ENCODE data around the gene TADA3.
A peak's percentile ranks its signal among the peaks of the same experiment; 100 is the strongest.

Gene TADA3

DNA sequence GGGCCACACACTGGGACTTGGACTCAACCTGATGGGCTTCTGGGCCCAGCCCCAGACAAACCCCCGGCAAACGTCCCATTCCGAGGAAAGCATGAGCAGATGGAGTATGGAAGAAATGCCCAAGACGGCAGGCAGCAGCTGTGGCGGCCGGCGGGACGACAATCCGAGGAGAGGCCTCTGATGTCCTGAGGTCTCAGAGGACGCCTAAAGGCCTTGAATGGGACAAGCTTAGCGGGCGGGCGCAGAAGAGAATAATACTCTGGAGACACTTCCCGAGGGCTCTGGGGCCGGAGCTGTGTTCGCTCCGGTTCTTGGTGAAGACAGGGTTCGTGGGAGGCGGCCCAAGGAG, 43.0 kb downstream of the TADA3 start:
- no peaks in the 10 kb centered on the region; the same call in 1 of the 2 replicates for H4K20me1 ChIP-seq (ENCODE audit: insufficient read depth, low read length)
- H3K36me3 ChIP-seq (ENCODE audit: insufficient read depth, low read length) = peaks cover 54% of the 10 kb centered on the region
- peak overlapping the region; percentile 75 for H3K27ac ChIP-seq (ENCODE audit: low read length)
- H3K27me3 ChIP-seq (ENCODE audit: insufficient read depth, low read length, poor library complexity) = no peaks in the 10 kb centered on the region
- H3K9me3 ChIP-seq (ENCODE audit: insufficient read depth, low read length, severe bottlenecking) = no peaks in the 10 kb centered on the region
- ATAC-seq (ENCODE audit: insufficient read depth, low read depth) = no peak
- peak overlapping the region; percentile 94 for H3K4me2 ChIP-seq (ENCODE audit: insufficient read depth, low read length)
- DNase-seq = no peak
- peaks cover 4% of the 10 kb centered on the region for H3K79me2 ChIP-seq (ENCODE audit: insufficient read depth, low read length)
- H3K9ac ChIP-seq (ENCODE audit: low read depth, low read length) = peak overlapping the region; percentile 60
- H3K4me1 ChIP-seq (ENCODE audit: insufficient read depth, low read length) = peaks cover 26% of the 10 kb centered on the region
- TF ChIP-seq, protein P1, sequence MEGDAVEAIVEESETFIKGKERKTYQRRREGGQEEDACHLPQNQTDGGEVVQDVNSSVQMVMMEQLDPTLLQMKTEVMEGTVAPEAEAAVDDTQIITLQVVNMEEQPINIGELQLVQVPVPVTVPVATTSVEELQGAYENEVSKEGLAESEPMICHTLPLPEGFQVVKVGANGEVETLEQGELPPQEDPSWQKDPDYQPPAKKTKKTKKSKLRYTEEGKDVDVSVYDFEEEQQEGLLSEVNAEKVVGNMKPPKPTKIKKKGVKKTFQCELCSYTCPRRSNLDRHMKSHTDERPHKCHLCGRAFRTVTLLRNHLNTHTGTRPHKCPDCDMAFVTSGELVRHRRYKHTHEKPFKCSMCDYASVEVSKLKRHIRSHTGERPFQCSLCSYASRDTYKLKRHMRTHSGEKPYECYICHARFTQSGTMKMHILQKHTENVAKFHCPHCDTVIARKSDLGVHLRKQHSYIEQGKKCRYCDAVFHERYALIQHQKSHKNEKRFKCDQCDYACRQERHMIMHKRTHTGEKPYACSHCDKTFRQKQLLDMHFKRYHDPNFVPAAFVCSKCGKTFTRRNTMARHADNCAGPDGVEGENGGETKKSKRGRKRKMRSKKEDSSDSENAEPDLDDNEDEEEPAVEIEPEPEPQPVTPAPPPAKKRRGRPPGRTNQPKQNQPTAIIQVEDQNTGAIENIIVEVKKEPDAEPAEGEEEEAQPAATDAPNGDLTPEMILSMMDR (IDR thresholded peaks at IDR 0.05; ENCODE audit: borderline replicate concordance, extremely low read depth, low read length, poor library complexity, severe bottlenecking) = no peak
- no peak for TF ChIP-seq EZH2 (IDR thresholded peaks at IDR 0.05; ENCODE audit: borderline replicate concordance, low read depth, low read length, severe bottlenecking)
- H2AFZ ChIP-seq (ENCODE audit: low read depth, low read length) = peak overlapping the region; percentile 91
- H3K4me3 ChIP-seq (ENCODE audit: low read depth in 1 of 2, low read length in 2 of 2) = peak overlapping the region; percentile 49 to 78; a peak in 3 of 4 replicates

DNA sequence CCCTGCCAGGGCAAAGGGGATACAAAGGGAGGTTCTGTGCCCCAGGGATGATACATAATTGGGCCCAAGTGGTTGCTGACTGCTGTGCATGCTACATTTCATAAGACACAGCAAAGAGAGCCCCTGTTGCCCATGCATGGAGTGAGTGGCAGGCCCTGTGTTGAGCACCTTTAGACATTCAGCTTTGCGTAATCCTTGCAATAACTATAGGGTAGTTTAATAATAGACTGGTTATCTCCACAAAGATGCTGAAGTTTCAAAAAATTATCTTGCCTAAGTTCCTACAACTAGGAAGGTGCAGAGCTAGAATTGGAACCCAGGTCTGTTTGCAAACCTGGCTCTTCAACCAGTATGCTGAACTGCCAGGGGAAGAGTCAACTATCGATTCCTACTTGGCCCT, 44.2 kb downstream of the TADA3 start:
- DNase-seq = no peak
- peaks cover 66% of the 10 kb centered on the region for H3K36me3 ChIP-seq (ENCODE audit: insufficient read depth, low read length)

DNA sequence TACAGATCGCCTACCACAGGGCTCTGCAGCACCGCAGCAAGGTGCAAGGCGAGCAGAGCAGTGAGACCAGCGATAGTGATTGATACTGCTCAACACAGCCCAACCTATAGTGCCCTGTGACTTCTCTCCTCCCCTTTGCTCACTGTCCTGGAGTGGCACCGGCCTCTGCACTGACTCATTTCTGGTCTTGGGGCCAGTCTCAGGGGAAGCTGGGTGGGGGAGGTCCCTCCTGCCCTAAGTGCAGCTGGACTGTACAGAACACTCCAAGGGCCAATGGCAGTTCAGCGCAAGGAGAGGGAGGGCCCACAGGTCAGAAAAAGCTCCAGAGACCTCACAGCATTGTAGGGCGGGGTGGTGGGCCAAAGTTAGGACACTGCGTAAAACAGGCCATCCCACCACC, 45.0 kb downstream of the TADA3 start:
- peaks cover 4% of the 10 kb centered on the region for H3K79me2 ChIP-seq (ENCODE audit: insufficient read depth, low read length)
- no peak overlapping the region for H2AFZ ChIP-seq (ENCODE audit: low read depth, low read length)
- H4K20me1 ChIP-seq (ENCODE audit: insufficient read depth, low read length) = no peaks in the 10 kb centered on the region
- peaks cover 74% of the 10 kb centered on the region for H3K36me3 ChIP-seq (ENCODE audit: insufficient read depth, low read length)
- no peaks in the 10 kb centered on the region for H3K9me3 ChIP-seq (ENCODE audit: insufficient read depth, low read length, severe bottlenecking)
- no peak overlapping the region for H3K27ac ChIP-seq (ENCODE audit: low read length)
- H3K27me3 ChIP-seq (ENCODE audit: insufficient read depth, low read length, poor library complexity) = no peaks in the 10 kb centered on the region
- no peak overlapping the region for H3K9ac ChIP-seq (ENCODE audit: low read depth, low read length)
- peaks cover 26% of the 10 kb centered on the region for H3K4me1 ChIP-seq (ENCODE audit: insufficient read depth, low read length)
- no peak overlapping the region for H3K4me3 ChIP-seq (ENCODE audit: low read depth in 1 of 2, low read length in 2 of 2)
- DNase-seq (no peak), ATAC-seq (ENCODE audit: insufficient read depth, low read depth) (no peak)
- TF ChIP-seq, protein P1 (IDR thresholded peaks at IDR 0.05; ENCODE audit: borderline replicate concordance, extremely low read depth, low read length, poor library complexity, severe bottlenecking) = no peak
- no peak for TF ChIP-seq EZH2 (IDR thresholded peaks at IDR 0.05; ENCODE audit: borderline replicate concordance, low read depth, low read length, severe bottlenecking)
- no peak overlapping the region for H3K4me2 ChIP-seq (ENCODE audit: insufficient read depth, low read length)

More for the DNA sequence above, 44.2 kb downstream of the TADA3 start:
- no peak overlapping the region for H3K4me3 ChIP-seq (ENCODE audit: low read depth in 1 of 2, low read length in 2 of 2)
- no peak for ATAC-seq (ENCODE audit: insufficient read depth, low read depth)
- no peak overlapping the region for H3K9ac ChIP-seq (ENCODE audit: low read depth, low read length)
- H3K79me2 ChIP-seq (ENCODE audit: insufficient read depth, low read length) = peaks cover 4% of the 10 kb centered on the region
- H3K27ac ChIP-seq (ENCODE audit: low read length) = no peak overlapping the region
- TF ChIP-seq, protein P1 (IDR thresholded peaks at IDR 0.05; ENCODE audit: borderline replicate concordance, extremely low read depth, low read length, poor library complexity, severe bottlenecking) = no peak
- no peak for TF ChIP-seq EZH2 (IDR thresholded peaks at IDR 0.05; ENCODE audit: borderline replicate concordance, low read depth, low read length, severe bottlenecking)
- H4K20me1 ChIP-seq (ENCODE audit: insufficient read depth, low read length) = no peaks in the 10 kb centered on the region
- peaks cover 26% of the 10 kb centered on the region for H3K4me1 ChIP-seq (ENCODE audit: insufficient read depth, low read length)
- no peak overlapping the region for H2AFZ ChIP-seq (ENCODE audit: low read depth, low read length)
- no peaks in the 10 kb centered on the region for H3K27me3 ChIP-seq (ENCODE audit: insufficient read depth, low read length, poor library complexity)
- H3K9me3 ChIP-seq (ENCODE audit: insufficient read depth, low read length, severe bottlenecking) = no peaks in the 10 kb centered on the region
- H3K4me2 ChIP-seq (ENCODE audit: insufficient read depth, low read length) = no peak overlapping the region

DNA sequence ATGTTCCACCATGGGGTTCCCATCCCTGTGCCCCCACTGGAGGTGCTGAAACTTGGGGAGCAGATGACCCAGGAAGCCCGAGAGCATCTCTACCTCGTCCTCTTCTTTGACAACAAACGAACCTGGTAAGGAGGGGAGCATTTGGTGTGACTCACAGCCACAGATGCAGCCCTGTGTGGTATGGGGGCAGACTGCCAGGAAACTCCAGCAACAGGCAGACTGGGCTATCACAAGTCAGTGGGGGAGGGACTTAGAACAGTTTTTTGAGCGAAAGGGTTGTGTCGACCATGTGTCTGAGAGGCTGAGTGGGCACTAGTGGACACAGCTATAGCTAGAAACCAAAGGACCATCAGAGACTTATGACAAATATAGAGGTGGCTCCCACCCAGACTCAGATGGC, 45.9 kb downstream of the TADA3 start:
- H4K20me1 ChIP-seq (ENCODE audit: insufficient read depth, low read length) = peaks cover 7% of the 10 kb centered on the region; the same call in 1 of the 2 replicates
- no peak overlapping the region for H2AFZ ChIP-seq (ENCODE audit: low read depth, low read length)
- no peak overlapping the region for H3K27ac ChIP-seq (ENCODE audit: low read length)
- peaks cover 22% of the 10 kb centered on the region for H3K4me1 ChIP-seq (ENCODE audit: insufficient read depth, low read length)
- no peak overlapping the region for H3K4me2 ChIP-seq (ENCODE audit: insufficient read depth, low read length)
- no peaks in the 10 kb centered on the region for H3K9me3 ChIP-seq (ENCODE audit: insufficient read depth, low read length, severe bottlenecking)
- H3K27me3 ChIP-seq (ENCODE audit: insufficient read depth, low read length, poor library complexity) = no peaks in the 10 kb centered on the region
- no peak for DNase-seq
- H3K9ac ChIP-seq (ENCODE audit: low read depth, low read length) = no peak overlapping the region
- peaks cover 4% of the 10 kb centered on the region for H3K79me2 ChIP-seq (ENCODE audit: insufficient read depth, low read length)
- peaks cover 75% of the 10 kb centered on the region for H3K36me3 ChIP-seq (ENCODE audit: insufficient read depth, low read length)
- ATAC-seq (ENCODE audit: insufficient read depth, low read depth) = no peak
- TF ChIP-seq, protein P1 (IDR thresholded peaks at IDR 0.05; ENCODE audit: borderline replicate concordance, extremely low read depth, low read length, poor library complexity, severe bottlenecking) = no peak
- TF ChIP-seq EZH2 (IDR thresholded peaks at IDR 0.05; ENCODE audit: borderline replicate concordance, low read depth, low read length, severe bottlenecking) = no peak
- H3K4me3 ChIP-seq (ENCODE audit: low read depth in 1 of 2, low read length in 2 of 2) = no peak overlapping the region
